Smooth muscle cell of the umbilical artery (primary cell): ENCODE data around the gene CFAP58. TPM values are rescaled to one million over a fixed set of nuclear protein-coding genes. Genes with fewer than 3 reads are reported as not detected.

Source experiments
- total RNA-seq: library from RNA; depleted of rRNA; stranded (reverse); fragments of >200 nt; gene quantifications from 2 replicates; pipeline ENCODE4 v1.2.3, GENCODE V29; 2014

The CFAP58 gene, protein sequence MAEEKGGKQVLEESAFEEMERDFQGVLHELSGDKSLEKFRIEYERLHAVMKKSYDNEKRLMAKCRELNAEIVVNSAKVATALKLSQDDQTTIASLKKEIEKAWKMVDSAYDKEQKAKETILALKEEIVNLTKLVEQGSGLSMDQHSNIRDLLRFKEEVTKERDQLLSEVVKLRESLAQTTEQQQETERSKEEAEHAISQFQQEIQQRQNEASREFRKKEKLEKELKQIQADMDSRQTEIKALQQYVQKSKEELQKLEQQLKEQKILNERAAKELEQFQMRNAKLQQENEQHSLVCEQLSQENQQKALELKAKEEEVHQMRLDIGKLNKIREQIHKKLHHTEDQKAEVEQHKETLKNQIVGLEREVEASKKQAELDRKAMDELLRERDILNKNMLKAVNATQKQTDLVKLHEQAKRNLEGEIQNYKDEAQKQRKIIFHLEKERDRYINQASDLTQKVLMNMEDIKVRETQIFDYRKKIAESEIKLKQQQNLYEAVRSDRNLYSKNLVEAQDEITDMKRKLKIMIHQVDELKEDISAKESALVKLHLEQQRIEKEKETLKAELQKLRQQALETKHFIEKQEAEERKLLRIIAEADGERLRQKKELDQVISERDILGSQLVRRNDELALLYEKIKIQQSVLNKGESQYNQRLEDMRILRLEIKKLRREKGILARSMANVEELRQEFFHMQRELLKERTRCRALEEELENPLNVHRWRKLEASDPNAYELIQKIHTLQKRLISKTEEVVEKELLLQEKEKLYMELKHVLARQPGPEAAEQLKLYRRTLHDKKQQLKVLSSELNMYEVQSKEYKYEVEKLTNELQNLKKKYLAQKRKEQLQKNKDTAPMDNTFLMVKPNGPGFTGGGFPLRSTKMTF
- total RNA-seq, result 0.30 and 0.88 TPM in 2 replicates

GRCh38 chr10:104353325-104354048, at the start of gene CFAP58:
Gene CFAP58 (plus strand): TSS chr10:104353833. CDS start chr10:104353898, 65 bp downstream.

DNA sequence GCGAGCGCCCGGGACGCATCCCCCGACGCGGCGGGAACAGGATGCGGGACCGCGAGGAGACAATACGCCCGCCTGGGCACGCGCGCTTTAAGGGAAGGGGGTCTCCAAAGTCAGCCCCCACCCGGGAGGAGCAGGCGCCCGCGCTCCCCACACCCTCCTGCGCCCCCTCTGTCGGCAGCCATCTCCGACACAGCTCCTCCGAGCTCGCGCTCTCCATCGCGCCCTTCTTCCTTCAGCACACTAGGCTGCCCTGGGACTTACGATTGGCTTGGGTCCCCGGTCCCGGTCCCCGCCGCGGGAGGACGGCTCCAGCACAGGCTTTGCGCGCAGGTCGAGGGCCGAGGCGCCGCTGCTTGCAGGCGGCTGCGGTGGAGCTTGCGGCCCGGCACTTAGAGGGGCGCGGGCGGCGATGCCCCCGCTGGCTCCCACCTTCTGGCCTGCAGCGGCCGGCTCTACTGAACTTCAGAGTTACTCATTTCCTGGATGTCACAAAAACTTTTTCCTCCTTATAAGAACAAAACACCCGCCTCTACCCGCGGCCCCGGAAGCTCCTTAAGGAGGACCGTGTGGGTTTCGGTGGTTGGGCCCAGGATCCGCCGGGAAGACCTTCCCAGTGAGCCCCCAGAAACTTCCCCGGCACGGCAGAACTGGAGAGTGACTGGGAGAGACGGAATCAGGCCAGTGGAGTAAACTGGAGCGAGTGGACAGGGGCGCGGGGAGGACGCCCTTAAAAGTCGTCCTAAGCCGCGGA, 15.5 kb upstream of the CFAP58 start, which contains the start of gene ITPRIP:
ITPRIP (minus strand) TSS at position 481 of the 751 bp plus-strand sequence. CDS start 22,414 bp downstream, outside the sequence.

Other genes starting within 250 kb of the CFAP58 start
- gene SFR1, start 231.7 kb upstream of the CFAP58 start, total RNA-seq, result 7.4 and 18.7 TPM in 2 replicates
- gene CFAP43, start 121.5 kb upstream of the CFAP58 start, total RNA-seq, result under 0.01 and 0.18 TPM in 2 replicates
- 158 and 323 TPM in 2 replicates for gene GSTO1, start 98.9 kb upstream of the CFAP58 start, total RNA-seq
- gene GSTO2, start 84.6 kb upstream of the CFAP58 start, total RNA-seq, result 2.4 and 2.6 TPM in 2 replicates
- 18.7 and 30.5 TPM in 2 replicates for gene ITPRIP, start 15.4 kb upstream of the CFAP58 start, total RNA-seq